ENCODE measurements around the gene SHC3.

DNA sequence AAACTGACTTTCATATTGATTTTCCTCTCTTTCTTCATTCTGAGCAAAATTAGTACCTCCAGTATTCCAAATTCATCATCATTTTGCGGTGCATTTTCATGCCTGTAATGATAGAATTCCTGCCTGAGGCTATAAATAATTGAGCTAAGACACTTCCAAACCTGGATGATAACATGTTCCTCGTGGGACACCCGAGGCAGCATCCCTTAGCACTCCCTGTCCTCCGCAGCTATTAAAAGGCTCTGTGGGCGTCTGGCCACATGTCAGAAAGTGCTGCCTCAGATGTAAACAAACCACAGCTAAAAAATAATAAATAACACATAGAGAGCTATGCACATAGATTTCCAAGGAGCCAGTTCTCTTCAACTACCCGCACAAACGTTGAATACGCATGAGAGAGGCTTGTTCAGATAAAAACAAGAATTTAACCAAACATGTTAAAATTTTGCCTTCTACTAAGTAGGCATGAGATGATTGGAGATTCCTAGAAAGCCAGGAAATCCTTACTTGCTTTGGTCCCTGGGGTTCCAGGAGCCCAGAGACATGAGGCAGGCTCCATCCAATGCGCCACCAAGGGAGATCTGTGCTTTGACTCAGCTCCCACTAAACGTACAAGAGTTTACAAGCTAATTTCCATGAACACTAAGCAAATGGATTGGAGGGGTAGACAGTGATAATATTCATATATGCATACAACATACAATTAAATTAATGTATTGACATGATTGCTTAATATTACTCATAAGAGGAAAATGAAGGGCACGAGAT lies 82.7 kb downstream of the SHC3 start:
- TF ChIP-seq POLR2AphosphoS5 (IDR thresholded peaks at IDR 0.05; ENCODE audit: low read depth), result no peak
- TF ChIP-seq, protein P1, sequence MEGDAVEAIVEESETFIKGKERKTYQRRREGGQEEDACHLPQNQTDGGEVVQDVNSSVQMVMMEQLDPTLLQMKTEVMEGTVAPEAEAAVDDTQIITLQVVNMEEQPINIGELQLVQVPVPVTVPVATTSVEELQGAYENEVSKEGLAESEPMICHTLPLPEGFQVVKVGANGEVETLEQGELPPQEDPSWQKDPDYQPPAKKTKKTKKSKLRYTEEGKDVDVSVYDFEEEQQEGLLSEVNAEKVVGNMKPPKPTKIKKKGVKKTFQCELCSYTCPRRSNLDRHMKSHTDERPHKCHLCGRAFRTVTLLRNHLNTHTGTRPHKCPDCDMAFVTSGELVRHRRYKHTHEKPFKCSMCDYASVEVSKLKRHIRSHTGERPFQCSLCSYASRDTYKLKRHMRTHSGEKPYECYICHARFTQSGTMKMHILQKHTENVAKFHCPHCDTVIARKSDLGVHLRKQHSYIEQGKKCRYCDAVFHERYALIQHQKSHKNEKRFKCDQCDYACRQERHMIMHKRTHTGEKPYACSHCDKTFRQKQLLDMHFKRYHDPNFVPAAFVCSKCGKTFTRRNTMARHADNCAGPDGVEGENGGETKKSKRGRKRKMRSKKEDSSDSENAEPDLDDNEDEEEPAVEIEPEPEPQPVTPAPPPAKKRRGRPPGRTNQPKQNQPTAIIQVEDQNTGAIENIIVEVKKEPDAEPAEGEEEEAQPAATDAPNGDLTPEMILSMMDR (conservative IDR thresholded peaks at IDR 0.05; ENCODE audit: low read depth in 2 of 2), result no peak
- TF ChIP-seq EZH2phosphoT487 (IDR thresholded peaks at IDR 0.05; ENCODE audit: unreplicated experiment), result no peak
- no peak for TF ChIP-seq EZH2 (IDR thresholded peaks at IDR 0.05; ENCODE audit: low read depth, unreplicated experiment)
- no peak for TF ChIP-seq ZNF114 (CRISPR knock-in tag; IDR thresholded peaks at IDR 0.05)
- TF ChIP-seq, protein P2, sequence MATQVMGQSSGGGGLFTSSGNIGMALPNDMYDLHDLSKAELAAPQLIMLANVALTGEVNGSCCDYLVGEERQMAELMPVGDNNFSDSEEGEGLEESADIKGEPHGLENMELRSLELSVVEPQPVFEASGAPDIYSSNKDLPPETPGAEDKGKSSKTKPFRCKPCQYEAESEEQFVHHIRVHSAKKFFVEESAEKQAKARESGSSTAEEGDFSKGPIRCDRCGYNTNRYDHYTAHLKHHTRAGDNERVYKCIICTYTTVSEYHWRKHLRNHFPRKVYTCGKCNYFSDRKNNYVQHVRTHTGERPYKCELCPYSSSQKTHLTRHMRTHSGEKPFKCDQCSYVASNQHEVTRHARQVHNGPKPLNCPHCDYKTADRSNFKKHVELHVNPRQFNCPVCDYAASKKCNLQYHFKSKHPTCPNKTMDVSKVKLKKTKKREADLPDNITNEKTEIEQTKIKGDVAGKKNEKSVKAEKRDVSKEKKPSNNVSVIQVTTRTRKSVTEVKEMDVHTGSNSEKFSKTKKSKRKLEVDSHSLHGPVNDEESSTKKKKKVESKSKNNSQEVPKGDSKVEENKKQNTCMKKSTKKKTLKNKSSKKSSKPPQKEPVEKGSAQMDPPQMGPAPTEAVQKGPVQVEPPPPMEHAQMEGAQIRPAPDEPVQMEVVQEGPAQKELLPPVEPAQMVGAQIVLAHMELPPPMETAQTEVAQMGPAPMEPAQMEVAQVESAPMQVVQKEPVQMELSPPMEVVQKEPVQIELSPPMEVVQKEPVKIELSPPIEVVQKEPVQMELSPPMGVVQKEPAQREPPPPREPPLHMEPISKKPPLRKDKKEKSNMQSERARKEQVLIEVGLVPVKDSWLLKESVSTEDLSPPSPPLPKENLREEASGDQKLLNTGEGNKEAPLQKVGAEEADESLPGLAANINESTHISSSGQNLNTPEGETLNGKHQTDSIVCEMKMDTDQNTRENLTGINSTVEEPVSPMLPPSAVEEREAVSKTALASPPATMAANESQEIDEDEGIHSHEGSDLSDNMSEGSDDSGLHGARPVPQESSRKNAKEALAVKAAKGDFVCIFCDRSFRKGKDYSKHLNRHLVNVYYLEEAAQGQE (IDR thresholded peaks at IDR 0.05; ENCODE audit: unreplicated experiment), result no peak
- no peak for TF ChIP-seq NANOG (IDR thresholded peaks at IDR 0.05; ENCODE audit: borderline replicate concordance)
- no peak for TF ChIP-seq JUNB (IDR thresholded peaks at IDR 0.05; ENCODE audit: unreplicated experiment)
- no peak for TF ChIP-seq CREB1 (CRISPR knock-in tag; IDR thresholded peaks at IDR 0.05; ENCODE audit: low read depth)
- TF ChIP-seq, protein P3, sequence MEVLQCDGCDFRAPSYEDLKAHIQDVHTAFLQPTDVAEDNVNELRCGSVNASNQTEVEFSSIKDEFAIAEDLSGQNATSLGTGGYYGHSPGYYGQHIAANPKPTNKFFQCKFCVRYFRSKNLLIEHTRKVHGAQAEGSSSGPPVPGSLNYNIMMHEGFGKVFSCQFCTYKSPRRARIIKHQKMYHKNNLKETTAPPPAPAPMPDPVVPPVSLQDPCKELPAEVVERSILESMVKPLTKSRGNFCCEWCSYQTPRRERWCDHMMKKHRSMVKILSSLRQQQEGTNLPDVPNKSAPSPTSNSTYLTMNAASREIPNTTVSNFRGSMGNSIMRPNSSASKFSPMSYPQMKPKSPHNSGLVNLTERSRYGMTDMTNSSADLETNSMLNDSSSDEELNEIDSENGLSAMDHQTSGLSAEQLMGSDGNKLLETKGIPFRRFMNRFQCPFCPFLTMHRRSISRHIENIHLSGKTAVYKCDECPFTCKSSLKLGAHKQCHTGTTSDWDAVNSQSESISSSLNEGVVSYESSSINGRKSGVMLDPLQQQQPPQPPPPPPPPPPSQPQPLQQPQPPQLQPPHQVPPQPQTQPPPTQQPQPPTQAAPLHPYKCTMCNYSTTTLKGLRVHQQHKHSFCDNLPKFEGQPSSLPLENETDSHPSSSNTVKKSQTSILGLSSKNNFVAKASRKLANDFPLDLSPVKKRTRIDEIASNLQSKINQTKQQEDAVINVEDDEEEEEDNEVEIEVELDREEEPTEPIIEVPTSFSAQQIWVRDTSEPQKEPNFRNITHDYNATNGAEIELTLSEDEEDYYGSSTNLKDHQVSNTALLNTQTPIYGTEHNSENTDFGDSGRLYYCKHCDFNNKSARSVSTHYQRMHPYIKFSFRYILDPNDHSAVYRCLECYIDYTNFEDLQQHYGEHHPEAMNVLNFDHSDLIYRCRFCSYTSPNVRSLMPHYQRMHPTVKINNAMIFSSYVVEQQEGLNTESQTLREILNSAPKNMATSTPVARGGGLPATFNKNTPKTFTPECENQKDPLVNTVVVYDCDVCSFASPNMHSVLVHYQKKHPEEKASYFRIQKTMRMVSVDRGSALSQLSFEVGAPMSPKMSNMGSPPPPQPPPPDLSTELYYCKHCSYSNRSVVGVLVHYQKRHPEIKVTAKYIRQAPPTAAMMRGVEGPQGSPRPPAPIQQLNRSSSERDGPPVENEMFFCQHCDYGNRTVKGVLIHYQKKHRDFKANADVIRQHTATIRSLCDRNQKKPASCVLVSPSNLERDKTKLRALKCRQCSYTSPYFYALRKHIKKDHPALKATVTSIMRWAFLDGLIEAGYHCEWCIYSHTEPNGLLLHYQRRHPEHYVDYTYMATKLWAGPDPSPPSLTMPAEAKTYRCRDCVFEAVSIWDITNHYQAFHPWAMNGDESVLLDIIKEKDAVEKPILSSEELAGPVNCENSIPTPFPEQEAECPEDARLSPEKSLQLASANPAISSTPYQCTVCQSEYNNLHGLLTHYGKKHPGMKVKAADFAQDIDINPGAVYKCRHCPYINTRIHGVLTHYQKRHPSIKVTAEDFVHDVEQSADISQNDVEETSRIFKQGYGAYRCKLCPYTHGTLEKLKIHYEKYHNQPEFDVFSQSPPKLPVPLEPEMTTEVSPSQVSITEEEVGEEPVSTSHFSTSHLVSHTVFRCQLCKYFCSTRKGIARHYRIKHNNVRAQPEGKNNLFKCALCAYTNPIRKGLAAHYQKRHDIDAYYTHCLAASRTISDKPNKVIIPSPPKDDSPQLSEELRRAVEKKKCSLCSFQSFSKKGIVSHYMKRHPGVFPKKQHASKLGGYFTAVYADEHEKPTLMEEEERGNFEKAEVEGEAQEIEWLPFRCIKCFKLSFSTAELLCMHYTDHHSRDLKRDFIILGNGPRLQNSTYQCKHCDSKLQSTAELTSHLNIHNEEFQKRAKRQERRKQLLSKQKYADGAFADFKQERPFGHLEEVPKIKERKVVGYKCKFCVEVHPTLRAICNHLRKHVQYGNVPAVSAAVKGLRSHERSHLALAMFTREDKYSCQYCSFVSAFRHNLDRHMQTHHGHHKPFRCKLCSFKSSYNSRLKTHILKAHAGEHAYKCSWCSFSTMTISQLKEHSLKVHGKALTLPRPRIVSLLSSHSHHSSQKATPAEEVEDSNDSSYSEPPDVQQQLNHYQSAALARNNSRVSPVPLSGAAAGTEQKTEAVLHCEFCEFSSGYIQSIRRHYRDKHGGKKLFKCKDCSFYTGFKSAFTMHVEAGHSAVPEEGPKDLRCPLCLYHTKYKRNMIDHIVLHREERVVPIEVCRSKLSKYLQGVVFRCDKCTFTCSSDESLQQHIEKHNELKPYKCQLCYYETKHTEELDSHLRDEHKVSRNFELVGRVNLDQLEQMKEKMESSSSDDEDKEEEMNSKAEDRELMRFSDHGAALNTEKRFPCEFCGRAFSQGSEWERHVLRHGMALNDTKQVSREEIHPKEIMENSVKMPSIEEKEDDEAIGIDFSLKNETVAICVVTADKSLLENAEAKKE (CRISPR knock-in tag; IDR thresholded peaks at IDR 0.05), result no peak
- TF ChIP-seq, protein P4, sequence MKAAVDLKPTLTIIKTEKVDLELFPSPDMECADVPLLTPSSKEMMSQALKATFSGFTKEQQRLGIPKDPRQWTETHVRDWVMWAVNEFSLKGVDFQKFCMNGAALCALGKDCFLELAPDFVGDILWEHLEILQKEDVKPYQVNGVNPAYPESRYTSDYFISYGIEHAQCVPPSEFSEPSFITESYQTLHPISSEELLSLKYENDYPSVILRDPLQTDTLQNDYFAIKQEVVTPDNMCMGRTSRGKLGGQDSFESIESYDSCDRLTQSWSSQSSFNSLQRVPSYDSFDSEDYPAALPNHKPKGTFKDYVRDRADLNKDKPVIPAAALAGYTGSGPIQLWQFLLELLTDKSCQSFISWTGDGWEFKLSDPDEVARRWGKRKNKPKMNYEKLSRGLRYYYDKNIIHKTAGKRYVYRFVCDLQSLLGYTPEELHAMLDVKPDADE (IDR thresholded peaks at IDR 0.05), result no peak
- TF ChIP-seq ZNF331 (CRISPR knock-in tag; IDR thresholded peaks at IDR 0.05; ENCODE audit: low read depth), result no peak

All from GM23338 (cell line).